KOPT-K1 (cell line): Measurements from ENCODE around the gene SPOP.
"Not testable (repeated sequence)": the region's sequence is repeated elsewhere in the genome, so short reads cannot be mapped to it uniquely, and the experiment has no call there.

Experiments used
- H3K27ac ChIP-seq: fragments of 200-600 bp; sonication (generic); 2 replicates; pipeline ENCODE4 v1.5.1; 2016; ENCODE audit warnings: antibody characterized with exemption, mild to moderate bottlenecking, low read depth, low read length; ENCODE audit not compliant: poor library complexity, severe bottlenecking
- H3K36me3 ChIP-seq: fragments of 200-600 bp; sonication (generic); 2 replicates; pipeline ENCODE4 v1.5.1; 2017; ENCODE audit warnings: antibody characterized with exemption, mild to moderate bottlenecking, low read length, moderate library complexity; ENCODE audit not compliant: insufficient read depth
- H3K9me3 ChIP-seq: fragments of 200-600 bp; sonication (generic); 2 replicates; pipeline ENCODE4 v1.5.1; 2017; ENCODE audit warnings: antibody characterized with exemption, low read length, mild to moderate bottlenecking; ENCODE audit not compliant: insufficient read depth, poor library complexity, severe bottlenecking

Gene SPOP

GRCh38 chr17:49556223-49556943 is 121.5 kb downstream of the SPOP start:
- Histone ChIP-seq H3K27ac (no peak overlapping the region), H3K36me3 (no peaks in the 10 kb centered on the region), H3K9me3 (no peaks in the 10 kb centered on the region)

GRCh38 chr17:49555495-49556222 is 122.2 kb downstream of the SPOP start:
- Histone ChIP-seq H3K9me3 (no peaks in the 10 kb centered on the region), H3K36me3 (no peaks in the 10 kb centered on the region), H3K27ac (no peak overlapping the region)

DNA sequence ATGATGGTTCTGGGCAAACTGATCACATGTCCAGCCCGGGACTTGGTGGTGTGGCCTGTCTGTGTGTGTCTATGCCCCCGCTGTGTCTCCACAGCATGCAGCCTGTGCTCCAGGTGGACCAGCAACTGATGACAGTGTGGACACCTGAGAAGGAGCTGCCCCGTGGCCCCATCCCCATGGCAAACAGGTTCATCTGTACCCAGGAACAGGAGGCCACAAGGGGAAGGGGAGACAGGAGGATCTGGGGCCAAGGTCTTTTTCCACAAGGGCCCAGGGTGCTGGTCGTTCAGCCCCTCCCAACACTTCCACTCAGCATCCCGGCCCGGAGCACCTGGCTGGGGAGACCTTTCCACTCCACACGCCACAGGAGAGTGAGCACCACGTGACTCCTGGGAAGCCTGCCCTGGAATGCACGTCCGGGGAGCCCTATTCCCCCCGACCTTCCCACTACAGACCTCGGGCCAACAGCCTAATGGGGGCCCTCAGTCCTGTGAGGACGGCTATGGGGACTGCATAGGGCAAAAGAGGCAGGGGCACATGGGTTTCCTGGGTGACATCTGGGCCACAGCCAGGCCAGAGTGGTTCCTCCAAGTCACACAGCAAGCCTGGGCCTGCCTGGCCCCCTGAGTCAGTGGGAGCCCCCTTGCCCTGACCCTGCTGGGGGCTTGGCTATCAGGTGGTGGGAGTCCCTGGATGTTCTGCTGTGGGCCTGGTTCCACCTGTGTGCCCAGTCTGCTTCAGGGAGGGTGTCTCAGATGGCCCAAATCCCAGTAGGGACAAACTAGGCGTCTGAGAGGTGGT is 123.0 kb downstream of the SPOP start:
- no peak overlapping the region for H3K27ac ChIP-seq
- H3K36me3 ChIP-seq, result no peaks in the 10 kb centered on the region

GRCh38 chr17:49553676-49554335 is 124.1 kb downstream of the SPOP start:
- H3K27ac ChIP-seq, result no peak overlapping the region
- H3K9me3 ChIP-seq, result no peaks in the 10 kb centered on the region
- H3K36me3 ChIP-seq, result no peaks in the 10 kb centered on the region

More for the DNA sequence above, 123.0 kb downstream of the SPOP start:
- no peaks in the 10 kb centered on the region for H3K9me3 ChIP-seq

DNA sequence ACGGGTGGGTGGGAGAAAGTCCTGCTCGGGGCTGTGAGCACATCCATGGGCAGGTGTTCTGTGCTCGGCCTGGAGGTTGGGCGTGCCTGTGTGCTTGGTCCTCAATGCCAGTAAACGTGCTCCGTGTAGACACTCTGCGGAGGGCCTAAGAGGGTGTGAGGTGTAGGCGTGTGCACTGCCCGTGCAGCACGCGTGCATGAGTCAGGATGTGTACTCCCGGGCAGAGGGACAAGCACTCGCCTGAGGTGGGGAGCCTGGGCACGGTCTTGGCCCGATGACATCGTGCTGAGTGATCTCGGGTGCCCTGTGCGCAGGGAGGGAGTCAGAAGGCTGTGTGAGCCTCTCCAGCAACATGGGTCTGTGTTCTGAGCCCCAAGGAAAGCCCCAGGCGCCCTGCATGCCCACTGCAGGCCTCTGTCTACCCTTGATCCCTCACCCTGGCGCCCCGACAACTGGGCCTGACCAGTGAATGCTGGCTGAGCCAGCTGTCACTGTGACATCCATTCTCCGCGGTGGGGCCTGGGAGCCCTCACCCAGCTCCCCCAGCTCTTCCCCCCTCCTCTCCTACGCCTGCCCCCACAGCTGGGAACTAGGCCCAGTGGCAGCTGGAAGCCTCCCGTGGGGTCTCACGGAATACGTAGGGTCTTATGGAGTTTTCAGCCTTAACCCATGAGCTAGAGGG is 125.7 kb downstream of the SPOP start:
- Histone ChIP-seq H3K9me3 (no peaks in the 10 kb centered on the region), H3K36me3 (no peaks in the 10 kb centered on the region), H3K27ac (no peak overlapping the region)

GRCh38 chr17:49551221-49552069 is 126.5 kb downstream of the SPOP start:
- no peak overlapping the region for H3K27ac ChIP-seq
- no peaks in the 10 kb centered on the region for H3K9me3 ChIP-seq

DNA sequence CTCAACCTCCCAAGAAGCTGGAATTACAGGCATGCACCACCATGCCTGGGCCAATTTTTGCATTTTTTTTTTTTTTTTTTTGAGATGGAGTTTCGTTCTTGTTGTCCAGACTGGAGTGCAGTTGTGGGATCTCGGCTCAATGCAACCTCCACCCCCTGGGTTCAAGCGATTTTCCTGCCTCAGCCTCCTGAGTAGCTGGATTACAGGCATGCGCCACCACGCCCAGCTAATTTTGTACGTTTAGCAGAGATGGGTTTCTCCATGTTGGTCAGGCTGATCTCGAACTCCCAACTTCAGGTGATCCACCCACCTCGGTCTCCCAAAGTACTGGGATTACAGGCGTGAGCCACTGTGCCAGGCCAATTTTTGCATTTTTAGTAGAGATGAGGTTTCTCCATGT is 127.1 kb downstream of the SPOP start:
- H3K9me3 ChIP-seq, H3K27ac ChIP-seq, H3K36me3 ChIP-seq: not testable (repeated sequence)

More at GRCh38 chr17:49551221-49552069, 126.5 kb downstream of the SPOP start:
- no peaks in the 10 kb centered on the region for H3K36me3 ChIP-seq

DNA sequence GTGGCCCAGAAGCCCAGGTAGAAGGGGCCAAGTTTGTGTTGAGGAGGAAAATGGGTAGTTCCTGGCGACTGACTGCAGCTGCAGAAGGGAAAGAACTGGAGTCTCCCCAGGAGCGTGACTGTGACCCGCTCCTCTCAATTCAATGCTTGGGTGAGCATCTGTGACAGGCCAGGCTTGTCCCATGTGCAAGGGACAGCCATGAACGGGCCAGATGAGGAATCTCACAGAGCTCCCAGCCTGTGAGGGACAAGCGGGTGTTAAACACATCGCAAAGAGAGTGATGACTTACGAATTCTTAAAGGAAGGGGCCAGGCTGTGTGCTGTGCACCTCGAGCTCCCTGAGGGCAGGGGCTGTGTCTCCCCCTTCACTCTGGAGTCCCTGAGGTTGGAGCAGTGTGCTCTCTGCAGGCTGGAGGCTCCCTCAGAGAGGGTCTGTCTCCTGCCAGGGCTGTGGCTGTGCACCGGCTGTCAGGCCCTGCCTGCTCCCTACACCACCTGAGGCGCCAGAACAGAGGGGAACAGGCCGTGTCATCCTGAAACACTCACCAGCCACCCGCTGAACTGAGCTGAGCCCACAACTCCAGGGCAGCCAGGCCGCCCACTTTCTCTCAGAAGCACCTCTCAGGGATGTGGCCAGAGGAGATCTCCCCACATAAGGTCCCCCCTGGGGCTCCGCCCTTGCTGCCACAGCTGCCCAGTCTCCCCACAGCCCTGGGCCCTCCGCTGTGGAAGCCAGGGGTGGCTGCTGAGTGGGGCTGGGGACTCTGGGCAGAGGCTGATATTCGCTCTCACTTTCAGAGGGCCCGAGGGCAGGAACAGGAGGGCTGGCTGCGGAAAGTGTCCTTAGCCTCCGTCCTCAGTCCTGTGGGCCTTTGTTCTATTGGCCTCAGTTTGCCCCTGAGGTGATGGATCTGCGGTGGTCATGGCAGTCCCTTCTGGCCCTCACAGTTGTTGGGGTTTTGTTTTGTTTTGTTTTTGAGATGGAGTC is 127.9 kb downstream of the SPOP start:
- Histone ChIP-seq H3K27ac (no peak overlapping the region), H3K36me3 (no peaks in the 10 kb centered on the region), H3K9me3 (no peaks in the 10 kb centered on the region)

GRCh38 chr17:49549311-49549605 is 128.6 kb downstream of the SPOP start:
- Histone ChIP-seq H3K27ac (no peak overlapping the region), H3K36me3 (no peaks in the 10 kb centered on the region), H3K9me3 (peaks cover under 1% of the 10 kb centered on the region)
